IMR-90 (cell line): ENCODE measurements around the gene SLC39A11. TPM values are rescaled to one million over a fixed set of nuclear protein-coding genes. Genes with fewer than 3 reads are reported as not detected.

Source experiments
- ATAC-seq: fragments of 200-7000 bp; cut with Tn5 transposase; 2 replicates; pipeline ENCODE4 v1.9.1; 2020; ENCODE audit warnings: low read depth, mild to moderate bottlenecking, moderate library complexity
- BruUV-seq: library from RNA; stranded (reverse); fragments of 400-500 nt; replicated peaks from 2 replicates; lab custom pipeline; 2021; lab: Mats Ljungman, UMichigan
- CTCF ChIA-PET: fragments of 300-600 bp; formaldehyde crosslinking; extraction: SDS; loops from one replicate; lab custom pipeline; 2021; ENCODE audit warnings: antibody characterized with exemption; lab: Yijun Ruan, JAX
- POLR2A ChIA-PET: fragments of 300-600 bp; sonication (Branson Sonifier 250); formaldehyde crosslinking; loops from one replicate; lab custom pipeline; 2022; ENCODE audit warnings: antibody characterized with exemption; ENCODE audit not compliant: unreplicated experiment; lab: Charles Lee
- DNase-seq: peaks from one replicate; pipeline ENCODE4 v3.0.0; 2013
- H2AFZ ChIP-seq: replicated peaks from 2 replicates; pipeline ENCODE3; 2013; ENCODE audit warnings: low read length, mild to moderate bottlenecking; ENCODE audit not compliant: poor library complexity
- H2AK5ac ChIP-seq: 2 replicates; pipeline ENCODE4 v1.6.1; 2013; ENCODE audit warnings: low read depth, low read length, inconsistent platforms
- H2AK9ac ChIP-seq: replicated peaks from 2 replicates; pipeline ENCODE3; 2013; ENCODE audit warnings: mild to moderate bottlenecking, low read depth, low read length, moderate library complexity; ENCODE audit not compliant: poor library complexity
- H2BK120ac ChIP-seq: 2 replicates; pipeline ENCODE4 v1.6.1; 2013; ENCODE audit warnings: low read depth, low read length, inconsistent platforms
- H2BK15ac ChIP-seq: 3 replicates; pipeline ENCODE4 v1.6.1; 2013; ENCODE audit warnings: low read depth, low read length, inconsistent platforms
- H2BK20ac ChIP-seq: 2 replicates; pipeline ENCODE4 v1.6.1; 2013; ENCODE audit warnings: low read depth, mild to moderate bottlenecking, inconsistent platforms, low read length, moderate library complexity
- H2BK5ac ChIP-seq: 2 replicates; pipeline ENCODE4 v1.6.1; 2013; ENCODE audit warnings: mild to moderate bottlenecking, low read depth, low read length, inconsistent platforms; ENCODE audit not compliant: poor library complexity, severe bottlenecking
- H3K14ac ChIP-seq: replicated peaks from 2 replicates; pipeline ENCODE4 v1.6.1; 2013; ENCODE audit warnings: low read depth, low read length, inconsistent platforms
- H3K18ac ChIP-seq: 2 replicates; pipeline ENCODE4 v1.6.1; 2013; ENCODE audit warnings: low read depth, low read length, control low read depth
- H3K23ac ChIP-seq: 2 replicates; pipeline ENCODE4 v1.6.1; 2013; ENCODE audit warnings: low read depth, low read length, inconsistent platforms
- H3K27ac ChIP-seq: 2 replicates; pipeline ENCODE4 v1.5.1; 2013; ENCODE audit warnings: mild to moderate bottlenecking, control low read depth, low read length; ENCODE audit not compliant: insufficient read depth
- H3K27me3 ChIP-seq: 2 replicates; pipeline ENCODE4 v1.6.1; 2013; ENCODE audit warnings: low read length; ENCODE audit not compliant: control insufficient read depth, insufficient read depth
- H3K36me3 ChIP-seq: 2 replicates; pipeline ENCODE4 v1.6.1; 2013; ENCODE audit warnings: low read length, mixed read lengths; ENCODE audit not compliant: control insufficient read depth, insufficient read depth
- H3K4ac ChIP-seq: 2 replicates; pipeline ENCODE4 v1.6.1; 2013; ENCODE audit warnings: low read depth, low read length, inconsistent platforms
- H3K4me1 ChIP-seq: 2 replicates; pipeline ENCODE4 v1.6.1; 2013; ENCODE audit warnings: low read length, mixed read lengths; ENCODE audit not compliant: control insufficient read depth, insufficient read depth
- H3K4me2 ChIP-seq: 2 replicates; pipeline ENCODE4 v1.6.1; 2013; ENCODE audit warnings: low read depth, mild to moderate bottlenecking, control low read depth, low read length, moderate library complexity
- H3K4me3 ChIP-seq: 2 replicates; pipeline ENCODE4 v1.5.1; 2013; ENCODE audit warnings: low read depth, mild to moderate bottlenecking, control low read depth, low read length, moderate library complexity; ENCODE audit not compliant: insufficient read depth
- H3K56ac ChIP-seq: 2 replicates; pipeline ENCODE4 v1.6.1; 2013; ENCODE audit warnings: low read length, inconsistent platforms; ENCODE audit not compliant: insufficient read depth; ENCODE audit errors: extremely low read depth
- H3K79me1 ChIP-seq, 2 experiments: 2 replicates each; pipeline ENCODE4 v1.6.1; 2013; ENCODE audit warnings: low read length in 2 of 2, inconsistent platforms in 1 of 2, low read depth in 1 of 2
- H3K9ac ChIP-seq: 2 replicates; pipeline ENCODE4 v1.6.1; 2013; ENCODE audit warnings: low read depth, low read length, control low read depth
- H3K9me1 ChIP-seq: 2 replicates; pipeline ENCODE4 v1.6.1; 2013; ENCODE audit warnings: low read length, inconsistent platforms; ENCODE audit not compliant: insufficient read depth
- H3K9me3 ChIP-seq: 2 replicates; pipeline ENCODE4 v1.6.1; 2013; ENCODE audit warnings: low read length; ENCODE audit not compliant: control insufficient read depth, insufficient read depth
- H4K20me1 ChIP-seq: 2 replicates; pipeline ENCODE4 v1.6.1; 2013; ENCODE audit warnings: low read length, inconsistent platforms; ENCODE audit not compliant: insufficient read depth
- H4K5ac ChIP-seq: 2 replicates; pipeline ENCODE4 v1.6.1; 2013; ENCODE audit warnings: mild to moderate bottlenecking, low read depth, low read length, control low read depth
- H4K8ac ChIP-seq, 2 experiments: 2 replicates each; pipeline ENCODE4 v1.6.1; 2013; ENCODE audit warnings: low read depth in 2 of 2, low read length in 2 of 2, control low read depth in 1 of 2, inconsistent platforms in 1 of 2
- H4K91ac ChIP-seq: 2 replicates; pipeline ENCODE4 v1.6.1; 2013; ENCODE audit warnings: low read depth, low read length, inconsistent platforms; ENCODE audit not compliant: insufficient read depth
- BHLHE40 ChIP-seq: fragments of 150-350 bp; IDR thresholded peaks from 2 replicates; pipeline ENCODE4 v1.6.1; 2016; ENCODE audit warnings: mild to moderate bottlenecking, low read depth, low read length
- CEBPB ChIP-seq: IDR thresholded peaks from 2 replicates; pipeline ENCODE4 v1.6.1; 2012; ENCODE audit warnings: low read depth, low read length, improper control_type of control experiment
- CHD1 ChIP-seq: IDR thresholded peaks from 2 replicates; pipeline ENCODE4 v1.6.1; 2012; ENCODE audit warnings: low read depth, low read length, improper control_type of control experiment
- CTCF ChIP-seq: conservative IDR thresholded peaks from 2 replicates; pipeline ENCODE4 v1.5.1; 2012; ENCODE audit warnings: mild to moderate bottlenecking, low read depth, low read length, improper control_type of control experiment
- ELK1 ChIP-seq: fragments of 150-350 bp; IDR thresholded peaks from 2 replicates; pipeline ENCODE4 v1.6.1; 2016; ENCODE audit warnings: low read depth, mild to moderate bottlenecking, low read length, moderate library complexity, borderline replicate concordance
- FOS ChIP-seq: fragments of 150-350 bp; IDR thresholded peaks from 2 replicates; pipeline ENCODE4 v1.6.1; 2016; ENCODE audit warnings: low read depth, low read length
- MAFK ChIP-seq: IDR thresholded peaks from 2 replicates; pipeline ENCODE4 v1.6.1; 2012; ENCODE audit warnings: low read depth, low read length, improper control_type of control experiment
- MAZ ChIP-seq: IDR thresholded peaks from 2 replicates; pipeline ENCODE4 v1.6.1; 2012; ENCODE audit warnings: low read depth, mild to moderate bottlenecking, low read length, improper control_type of control experiment, moderate library complexity, borderline replicate concordance
- NFE2L2 ChIP-seq: fragments of 150-350 bp; IDR thresholded peaks from 2 replicates; pipeline ENCODE4 v1.6.1; 2016; ENCODE audit warnings: low read depth, mild to moderate bottlenecking, low read length
- RAD21 ChIP-seq: IDR thresholded peaks from 2 replicates; pipeline ENCODE4 v1.6.1; 2012; ENCODE audit warnings: low read length, improper control_type of control experiment
- RCOR1 ChIP-seq: IDR thresholded peaks from 2 replicates; pipeline ENCODE4 v1.6.1; 2012; ENCODE audit warnings: mild to moderate bottlenecking, low read length, improper control_type of control experiment; ENCODE audit not compliant: insufficient replicate concordance
- RFX5 ChIP-seq: IDR thresholded peaks from 2 replicates; pipeline ENCODE4 v1.8.0; 2012; ENCODE audit warnings: low read depth, mild to moderate bottlenecking, low read length, moderate library complexity
- USF2 ChIP-seq: fragments of 150-350 bp; IDR thresholded peaks from 2 replicates; pipeline ENCODE4 v1.6.1; 2017; ENCODE audit warnings: mild to moderate bottlenecking, antibody characterized with exemption, low read length, low read depth
- dilution Hi-C: fragments of 300-500 bp; cut with HindIII; formaldehyde crosslinking; loops from one replicate; pipeline ENCODE4 v1.14.3; 2018; ENCODE audit warnings: low sequenced_read_pairs; ENCODE audit not compliant: unreplicated experiment
- in situ Hi-C: fragments of 300-500 bp; cut with MboI; formaldehyde crosslinking; loops from 3 replicates; pipeline ENCODE4 v1.14.3; 2019; ENCODE audit warnings: low sequenced_read_pairs, inconsistent platforms, mixed read lengths
- intact Hi-C: fragments of 100-400 bp; cut with micrococcal nuclease; formaldehyde crosslinking; loops from 2 replicates; pipeline ENCODE4 v1.10.0; 2022
- polyA plus RNA-seq, 3 experiments: library from polyadenylated mRNA; depleted of rRNA; stranded (reverse); fragments of >200 nt; gene quantifications; 2 replicates each; pipeline ENCODE4 v1.2.3, GENCODE V29; 2012; ENCODE audit warnings: low replicate concordance in 1 of 3
- total RNA-seq: library from RNA; depleted of rRNA; stranded (reverse); fragments of >200 nt; gene quantifications from 2 replicates; pipeline ENCODE4 v1.2.3, GENCODE V29; 2012

SLC39A11 gene
- total and polyA plus RNA-seq, 2 of the 4 experiments (the other 2 are of a cell fraction): 8.8 to 14.3 TPM

GRCh38 chr17:72624652-72625051, 467.8 kb downstream of the SLC39A11 start:
- H3K56ac ChIP-seq: no peak overlapping the region
- no peak overlapping the region for H4K5ac ChIP-seq
- no peak overlapping the region for H2BK20ac ChIP-seq
- no peak overlapping the region for H2BK5ac ChIP-seq
- DNase-seq: no peak
- CTCF ChIA-PET: interaction anchor here (1.4 kb wide), 1 partner anchor 33 kb away, joined by 6 read pairs; no protein-coding TSS in a partner anchor
- dilution Hi-C loops: no loop called here
- no peak overlapping the region for H2BK15ac ChIP-seq
- intact Hi-C loops: no loop called here
- no peaks in the 10 kb centered on the region for H3K79me1 ChIP-seq
- peaks cover 30% of the 10 kb centered on the region for H3K27me3 ChIP-seq
- H3K27ac ChIP-seq: no peak overlapping the region
- H3K18ac ChIP-seq: no peak overlapping the region
- H4K20me1 ChIP-seq: no peaks in the 10 kb centered on the region
- no peak overlapping the region for H3K9ac ChIP-seq
- no peak overlapping the region for H4K91ac ChIP-seq
- no peak overlapping the region for H2AK9ac ChIP-seq
- H3K36me3 ChIP-seq: no peaks in the 10 kb centered on the region
- no peak overlapping the region for H2AFZ ChIP-seq
- no peak for ATAC-seq
- no peak overlapping the region for H3K4me3 ChIP-seq
- no peak overlapping the region for H2AK5ac ChIP-seq
- H3K9me3 ChIP-seq: peaks cover 7% of the 10 kb centered on the region
- no TSS peak for BruUV-seq
- H2BK120ac ChIP-seq: no peak overlapping the region
- no peak overlapping the region for H4K8ac ChIP-seq
- POLR2A ChIA-PET: no interaction called here
- no peak overlapping the region for H3K23ac ChIP-seq
- TF ChIP-seq ELK1: no peak
- TF ChIP-seq CHD1: no peak
- no peak for TF ChIP-seq BHLHE40
- TF ChIP-seq CTCF: no peak
- TF ChIP-seq RAD21: no peak
- TF ChIP-seq MAFK: no peak
- no peak for TF ChIP-seq MAZ
- TF ChIP-seq FOS: no peak
- no peak for TF ChIP-seq CEBPB
- no peak for TF ChIP-seq RCOR1
- no peak for TF ChIP-seq RFX5
- TF ChIP-seq USF2: no peak
- TF ChIP-seq NFE2L2: no peak
- no peaks in the 10 kb centered on the region for H3K4me1 ChIP-seq
- no peak overlapping the region for H3K14ac ChIP-seq
- H3K4ac ChIP-seq: no peak overlapping the region
- H3K4me2 ChIP-seq: no peak overlapping the region
- in situ Hi-C loops: no loop called here
- H3K9me1 ChIP-seq: no peaks in the 10 kb centered on the region
